Fibroblast of skin of right biceps (primary cell): ENCODE measurements around the gene PMM1.
"Not testable (repeated sequence)": the region's sequence is repeated elsewhere in the genome, so short reads cannot be mapped to it uniquely, and the experiment has no call there.

Source experiments
- DNase-seq: peaks from one replicate; pipeline ENCODE4 v3.0.0-alpha.2; 2013

Gene PMM1

GRCh38 chr22:41596776-41597634, 7.4 kb upstream of the PMM1 start:
- peak; percentile 33 for DNase-seq

- DNase-seq, result no peak
Observed at GRCh38 chr22:41595703-41596102, 6.1 kb upstream of the PMM1 start.

GRCh38 chr22:41593336-41593960, 3.8 kb upstream of the PMM1 start:
- not testable (repeated sequence) for DNase-seq

GRCh38 chr22:41587347-41587723, 2.3 kb downstream of the PMM1 start:
- no peak for DNase-seq

GRCh38 chr22:41585898-41586297, 3.7 kb downstream of the PMM1 start:
- DNase-seq, result no peak

GRCh38 chr22:41584881-41585280, 4.8 kb downstream of the PMM1 start:
- no peak for DNase-seq

- no peak for DNase-seq
Observed at GRCh38 chr22:41582694-41583093, 6.9 kb downstream of the PMM1 start.

GRCh38 chr22:41579997-41580355, 9.7 kb downstream of the PMM1 start:
- DNase-seq, result no peak

GRCh38 chr22:41579297-41579996, 10.2 kb downstream of the PMM1 start:
- DNase-seq, result no peak

GRCh38 chr22:41578818-41579217, 10.8 kb downstream of the PMM1 start:
- no peak for DNase-seq

- no peak for DNase-seq
Observed at GRCh38 chr22:41578114-41578513, 11.5 kb downstream of the PMM1 start.

- DNase-seq, result peak; percentile 62
Observed at GRCh38 chr22:41576877-41577276, 12.8 kb downstream of the PMM1 start.

- no peak for DNase-seq
Observed at GRCh38 chr22:41575533-41575932, 14.1 kb downstream of the PMM1 start.

- DNase-seq, result no peak
Observed at GRCh38 chr22:41574847-41575381, 14.7 kb downstream of the PMM1 start.

- no peak for DNase-seq
Observed at GRCh38 chr22:41573677-41574076, 16.0 kb downstream of the PMM1 start.

- DNase-seq, result not testable (repeated sequence)
Observed at GRCh38 chr22:41572305-41572704, 17.3 kb downstream of the PMM1 start.

- DNase-seq, result no peak
Observed at GRCh38 chr22:41571786-41572185, 17.9 kb downstream of the PMM1 start.

GRCh38 chr22:41570221-41570620, 19.4 kb downstream of the PMM1 start:
- DNase-seq, result no peak

- no peak for DNase-seq
Observed at GRCh38 chr22:41568811-41569210, 20.8 kb downstream of the PMM1 start.

GRCh38 chr22:41567512-41567768, 22.2 kb downstream of the PMM1 start:
- DNase-seq, result no peak

GRCh38 chr22:41565403-41566054, 24.1 kb downstream of the PMM1 start:
- peak; percentile 88 for DNase-seq

GRCh38 chr22:41564563-41564962, 25.1 kb downstream of the PMM1 start:
- no peak for DNase-seq

GRCh38 chr22:41563051-41563711, 26.5 kb downstream of the PMM1 start:
- DNase-seq, result peak; percentile 95
